ENCODE measurements around the gene PPRC1.
A peak's percentile ranks its signal among the peaks of the same experiment; 100 is the strongest.

The PPRC1 gene

GRCh38 chr10:102117391-102118159 lies 15.3 kb upstream of the PPRC1 start:
- peak; percentile 55 for DNase-seq

DNA sequence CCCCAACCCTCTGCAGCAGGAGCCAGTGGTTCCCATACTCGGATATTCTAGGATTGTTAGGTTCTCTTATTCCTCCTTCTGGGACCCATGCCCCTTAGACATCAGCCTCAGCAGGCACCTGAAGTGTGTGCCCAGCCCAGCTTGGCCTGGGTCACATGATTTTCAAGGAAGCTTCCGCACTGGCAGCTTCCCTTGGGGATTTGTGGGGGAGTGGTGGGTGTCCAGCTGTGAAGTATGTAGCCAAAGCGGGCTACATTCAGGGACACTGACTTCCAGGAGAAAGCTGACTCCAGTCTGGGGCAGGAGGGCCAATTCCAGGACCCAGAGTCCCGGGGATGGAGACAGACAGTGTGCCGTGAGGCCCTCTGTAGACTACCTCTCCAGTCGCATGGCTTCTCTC lies 14.0 kb upstream of the PPRC1 start:
- DNase-seq: no peak

- DNase-seq: peak; percentile 19
These were observed 13.3 kb upstream of the PPRC1 start for GRCh38 chr10:102119417-102120141.

DNA sequence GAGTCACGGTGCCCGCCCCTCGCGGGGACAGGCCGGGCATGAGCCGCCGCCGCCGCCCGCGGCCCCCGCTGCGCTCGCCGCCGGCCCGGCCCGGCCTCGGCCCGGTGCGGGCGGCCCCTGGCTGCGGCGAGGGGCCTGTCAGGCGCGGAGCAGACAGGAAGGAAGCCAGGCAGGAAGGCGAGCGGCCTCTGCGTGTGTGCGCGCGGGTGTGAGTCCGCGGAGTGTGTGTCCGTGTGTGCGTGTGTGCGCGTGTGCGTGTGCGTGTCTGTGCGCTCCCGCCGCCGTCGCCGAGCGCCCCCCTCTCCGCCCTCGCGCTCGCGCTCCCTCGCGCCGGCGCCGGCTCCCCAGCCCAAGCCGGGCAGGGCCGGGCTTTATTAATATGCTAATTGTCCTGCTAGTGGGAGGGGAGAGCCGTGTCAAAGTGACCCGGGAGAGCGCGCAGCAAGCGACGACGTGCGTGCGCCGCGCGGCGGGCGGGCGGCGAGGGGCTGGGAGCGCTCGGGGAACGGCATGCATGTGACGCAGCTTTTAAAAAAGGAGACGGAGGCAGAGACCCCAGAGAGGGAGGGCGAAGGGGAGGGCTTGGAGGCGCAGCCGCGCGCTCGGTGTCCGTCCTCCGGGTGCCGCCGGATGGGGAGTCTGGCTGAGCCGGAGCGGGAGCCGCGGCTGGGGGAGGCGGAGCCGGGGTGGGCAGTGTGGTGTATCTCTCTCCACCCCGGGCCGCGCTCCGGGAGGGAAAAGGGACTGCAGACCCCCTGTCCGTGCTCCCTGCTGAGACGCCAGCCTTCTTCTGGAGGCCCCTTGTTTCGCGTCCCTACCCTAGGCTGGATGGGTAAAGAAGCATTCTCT lies 12.5 kb upstream of the PPRC1 start, which contains the start of gene LDB1:
Gene LDB1 (minus strand): TSS at position 227 of the 849 bp plus-strand sequence. CDS start 258 bp downstream, outside the sequence.
- DNase-seq: peak; percentile 56

- DNase-seq: no peak
These were observed 11.7 kb upstream of the PPRC1 start for GRCh38 chr10:102120991-102121738.

DNA sequence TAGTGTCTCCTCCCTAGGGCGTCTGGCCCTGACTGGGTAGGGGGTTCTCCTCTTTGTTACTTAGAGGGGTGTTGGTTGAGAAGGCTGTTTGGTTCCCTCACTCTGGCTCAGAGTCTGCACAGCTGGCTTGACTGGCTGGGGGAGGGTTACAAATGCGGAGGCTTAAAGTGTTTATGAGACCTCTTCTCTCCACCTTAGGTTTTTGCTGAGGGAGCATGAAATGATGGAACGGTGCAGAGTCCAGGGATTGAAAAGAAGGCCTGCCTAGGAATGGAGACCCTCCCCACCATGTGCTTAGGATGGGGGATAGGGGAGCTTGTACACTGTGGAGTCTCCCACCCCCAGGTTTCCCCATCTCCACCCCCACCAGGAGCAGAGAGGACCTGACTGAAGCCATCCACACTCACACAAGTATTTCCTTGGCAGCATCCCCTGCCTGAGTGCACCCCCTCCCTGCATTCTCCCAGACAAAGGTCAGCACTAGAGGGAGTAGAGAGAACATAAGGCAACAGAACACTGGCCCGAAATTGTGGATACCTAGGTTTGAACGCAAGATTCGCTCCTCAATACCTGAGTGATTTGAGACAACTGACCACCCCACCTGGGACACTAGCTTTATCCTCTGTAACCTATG lies 11.0 kb upstream of the PPRC1 start:
- no peak for DNase-seq

DNA sequence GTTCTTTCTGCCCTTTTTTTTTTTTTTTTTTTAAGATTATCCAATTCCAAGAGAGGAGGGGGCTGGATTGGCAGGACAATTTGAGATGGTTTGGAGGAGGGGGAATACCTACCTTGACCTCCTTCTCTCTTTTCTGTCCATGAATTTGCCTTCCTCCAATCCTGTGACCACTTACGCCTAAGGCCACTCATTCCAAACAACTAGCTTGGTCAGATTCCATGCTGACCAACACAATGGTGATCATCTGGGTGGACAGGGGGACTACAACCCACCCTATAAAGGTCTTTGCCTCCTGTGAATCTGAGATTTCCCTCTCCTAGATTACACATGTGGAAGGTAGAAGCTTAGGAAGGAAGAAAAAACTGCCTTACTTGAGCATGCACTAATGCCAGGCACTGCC lies 10.4 kb upstream of the PPRC1 start:
- no peak for DNase-seq

DNA sequence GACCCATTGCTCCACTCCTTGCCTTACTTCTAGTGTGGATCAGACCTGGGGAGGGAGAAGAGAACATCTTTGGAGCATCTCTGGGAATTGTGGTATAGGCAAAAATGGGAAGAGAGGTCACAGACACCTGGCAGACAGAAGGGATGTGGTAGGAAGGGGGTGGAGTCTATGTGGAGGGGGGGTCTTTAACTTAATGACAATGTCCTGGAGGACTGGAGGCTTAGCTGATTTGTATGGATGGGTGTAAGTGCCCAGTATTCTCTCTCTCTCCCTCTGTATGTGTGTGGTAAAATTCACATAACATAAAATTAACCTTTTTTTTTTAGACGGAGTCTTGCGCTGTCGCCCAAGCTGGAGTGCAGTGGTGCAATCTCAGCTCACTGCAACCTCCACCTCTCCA lies 9.6 kb upstream of the PPRC1 start:
- DNase-seq: no peak

DNA sequence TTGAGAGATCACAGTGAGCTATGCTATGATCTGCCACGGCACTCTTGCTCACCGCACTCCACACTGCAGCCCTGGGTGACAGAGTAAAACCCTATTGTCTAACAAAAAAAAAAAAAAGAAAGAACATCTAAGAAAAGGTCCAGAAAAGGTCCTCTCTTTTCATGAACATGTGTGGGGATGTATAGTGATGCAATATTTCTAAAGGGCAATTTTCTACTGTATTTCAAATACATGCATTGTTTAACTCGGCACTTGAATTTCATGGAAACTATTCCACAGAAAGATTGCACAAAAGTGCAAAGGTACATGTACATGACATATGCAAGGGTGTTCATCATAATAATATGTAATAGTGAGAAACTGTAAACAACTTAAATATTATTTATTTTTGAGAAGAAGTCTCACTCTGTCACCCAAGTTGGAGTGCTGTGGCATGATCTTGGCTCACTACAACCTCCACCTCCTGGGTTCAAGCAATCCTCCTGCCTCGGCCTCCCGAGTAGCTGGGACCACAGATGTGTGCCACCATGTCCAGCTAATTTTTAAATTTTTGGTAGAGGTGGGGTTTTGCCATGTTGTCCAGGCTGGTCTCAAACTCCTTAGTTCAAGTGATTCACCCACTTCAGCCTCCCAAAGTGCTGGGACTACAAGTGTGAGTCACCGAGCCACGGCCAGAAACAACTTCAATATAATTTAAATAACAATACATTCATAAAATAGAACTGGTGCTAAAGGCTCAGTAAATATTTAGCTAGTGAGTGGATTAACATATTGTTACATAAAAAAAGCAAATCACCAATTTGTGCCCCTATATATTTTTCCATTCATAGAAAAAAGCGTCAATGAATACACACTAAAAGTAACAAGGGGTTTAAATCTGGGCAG lies 1.3 kb upstream of the PPRC1 start:
- DNase-seq: no peak

DNA sequence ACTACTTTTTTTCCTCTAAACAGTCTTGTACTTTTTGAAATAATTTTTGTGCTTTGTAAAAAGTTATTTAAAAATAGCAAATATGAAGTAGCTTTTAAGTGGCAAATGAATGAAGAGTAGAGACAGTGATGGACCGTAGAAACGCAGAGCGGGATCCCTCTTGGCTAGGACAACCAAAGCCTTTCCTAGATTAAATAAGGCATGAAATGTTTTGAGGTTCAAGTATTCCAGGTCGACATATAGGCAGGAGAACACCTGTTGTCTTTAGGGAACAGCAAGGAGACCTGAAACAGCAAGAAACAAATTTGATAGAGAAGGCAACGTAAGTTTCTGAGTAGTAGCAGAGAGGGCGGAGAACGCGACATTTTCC lies 662 bp upstream of the PPRC1 start:
- DNase-seq: no peak

- no peak for DNase-seq
These were observed 744 bp downstream of the PPRC1 start for GRCh38 chr10:102133373-102134195.

DNA sequence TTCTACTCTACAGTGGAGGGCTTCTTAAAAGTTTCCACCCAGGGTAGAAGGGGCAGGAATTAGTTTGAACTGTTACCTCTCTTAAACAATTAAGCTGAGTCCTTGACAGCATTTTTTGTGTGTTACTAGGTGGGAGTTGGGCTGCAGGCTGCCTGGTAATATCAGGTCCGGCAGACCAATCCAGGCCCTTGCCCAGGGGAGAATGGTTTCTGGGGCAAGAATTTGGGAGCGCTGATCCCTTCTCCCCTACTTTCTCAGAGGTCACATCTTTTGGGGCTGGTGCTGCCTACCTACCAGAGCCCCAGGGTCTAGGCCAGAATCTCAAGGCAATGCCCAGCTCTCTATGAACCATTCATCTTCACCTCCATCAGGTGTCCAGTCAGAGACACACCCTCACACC lies 1.6 kb downstream of the PPRC1 start:
- no peak for DNase-seq

DNA sequence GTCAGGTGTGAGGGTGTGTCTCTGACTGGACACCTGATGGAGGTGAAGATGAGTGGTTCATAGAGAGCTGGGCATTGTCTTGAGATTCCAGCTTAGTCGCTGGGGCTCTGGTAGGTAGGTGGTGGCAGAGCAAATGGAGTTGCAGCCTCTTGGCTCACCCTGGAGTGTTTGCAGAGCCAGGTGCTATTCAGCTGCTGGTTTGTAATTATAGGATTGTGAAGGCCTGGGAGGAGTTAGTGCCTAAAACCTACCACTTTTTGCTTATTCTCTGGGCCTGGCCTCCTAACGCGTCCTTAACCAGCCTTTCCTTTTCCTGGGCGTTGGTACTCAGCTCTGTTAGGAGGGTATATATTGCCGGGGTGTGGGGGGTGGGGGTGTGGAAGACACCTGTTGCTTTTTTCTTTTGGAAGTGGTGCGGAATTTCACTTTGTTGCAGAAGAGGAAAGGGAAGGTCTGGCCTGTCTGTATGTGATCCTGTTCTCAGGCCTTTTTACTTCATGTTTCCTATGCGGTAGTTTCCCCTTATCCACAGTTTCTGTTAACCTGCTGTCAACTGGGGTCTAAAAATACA lies 3.2 kb downstream of the PPRC1 start:
- no peak for DNase-seq

- no peak for DNase-seq
These were observed 6.7 kb downstream of the PPRC1 start for GRCh38 chr10:102139281-102140110.

DNA sequence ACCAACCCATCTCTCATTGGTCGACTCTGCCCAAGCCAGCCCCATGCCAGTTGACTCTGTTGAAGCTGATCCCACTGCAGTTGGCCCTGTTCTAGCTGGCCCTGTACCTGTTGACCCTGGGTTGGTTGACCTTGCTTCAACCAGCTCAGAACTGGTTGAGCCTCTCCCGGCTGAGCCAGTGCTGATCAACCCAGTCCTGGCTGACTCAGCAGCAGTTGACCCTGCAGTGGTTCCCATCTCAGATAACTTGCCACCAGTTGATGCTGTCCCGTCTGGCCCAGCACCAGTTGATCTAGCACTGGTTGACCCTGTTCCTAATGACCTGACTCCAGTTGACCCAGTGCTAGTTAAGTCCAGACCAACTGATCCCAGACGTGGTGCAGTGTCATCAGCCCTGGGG lies 7.4 kb downstream of the PPRC1 start:
- no peak for DNase-seq

GRCh38 chr10:102140913-102141540 lies 8.2 kb downstream of the PPRC1 start:
- DNase-seq: no peak

DNA sequence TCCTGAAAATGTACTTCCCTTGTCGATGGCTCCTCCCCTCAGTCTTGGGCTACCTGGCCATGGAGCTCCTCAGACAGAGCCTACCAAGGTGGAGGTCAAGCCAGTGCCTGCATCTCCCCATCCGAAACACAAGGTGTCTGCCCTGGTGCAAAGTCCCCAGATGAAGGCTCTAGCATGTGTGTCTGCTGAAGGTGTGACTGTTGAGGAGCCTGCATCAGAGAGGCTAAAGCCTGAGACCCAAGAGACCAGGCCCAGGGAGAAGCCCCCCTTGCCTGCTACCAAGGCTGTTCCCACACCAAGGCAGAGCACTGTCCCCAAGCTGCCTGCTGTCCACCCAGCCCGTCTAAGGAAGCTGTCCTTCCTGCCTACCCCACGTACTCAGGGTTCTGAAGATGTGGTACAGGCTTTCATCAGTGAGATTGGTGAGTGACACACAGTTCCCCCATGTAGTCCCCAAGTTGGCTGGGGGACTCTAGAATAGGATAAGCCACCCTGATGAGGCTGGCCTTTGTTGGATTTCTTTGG lies 8.8 kb downstream of the PPRC1 start:
- no peak for DNase-seq

- no peak for DNase-seq
These were observed 14.2 kb downstream of the PPRC1 start for GRCh38 chr10:102146971-102147428.
